SJSA1 (cell line): ENCODE data around the gene SEPTIN12. TPM values are rescaled to one million over a fixed set of nuclear protein-coding genes. Genes with fewer than 3 reads are reported as not detected.

Experiments
- DNase-seq, 2 experiments: peaks; one replicate each; pipeline ENCODE4 v3.0.0-alpha.2; 2015 to 2020; ENCODE audit warnings: low spot score in 2 of 2, low read depth in 1 of 2
- H3K27ac ChIP-seq: fragments of 250-450 bp; sonication (Bioruptor Pico); 2 replicates; pipeline ENCODE4 v1.5.1; 2020; ENCODE audit warnings: mild to moderate bottlenecking, moderate library complexity
- H3K27me3 ChIP-seq: fragments of 250-450 bp; sonication (Bioruptor Pico); replicated peaks from 2 replicates; pipeline ENCODE4 v1.5.1; 2020; ENCODE audit warnings: mild to moderate bottlenecking, moderate library complexity
- H3K36me3 ChIP-seq: fragments of 250-450 bp; sonication (Bioruptor Pico); 2 replicates; pipeline ENCODE4 v1.5.1; 2020; ENCODE audit warnings: mild to moderate bottlenecking
- H3K4me1 ChIP-seq: fragments of 250-450 bp; sonication (Bioruptor Pico); replicated peaks from 2 replicates; pipeline ENCODE4 v1.6.1; 2021; ENCODE audit warnings: mild to moderate bottlenecking
- H3K4me3 ChIP-seq: fragments of 250-450 bp; sonication (Bioruptor Pico); 2 replicates; pipeline ENCODE4 v1.5.1; 2020; ENCODE audit warnings: mild to moderate bottlenecking
- H3K9me3 ChIP-seq: fragments of 250-450 bp; sonication (Bioruptor Pico); replicated peaks from 2 replicates; pipeline ENCODE4 v1.5.1; 2020; ENCODE audit warnings: mild to moderate bottlenecking
- total RNA-seq: library from RNA; depleted of rRNA; stranded (reverse); fragments of >200 nt; shearing (Covaris generic); gene quantifications from 2 replicates; pipeline ENCODE4 v1.2.3, GENCODE V29; 2014

Gene SEPTIN12
- total RNA-seq, 1 experiment from 2014 or later: not detected

GRCh38 chr16:4767872-4768548 is 20.1 kb downstream of the SEPTIN12 start:
- Histone ChIP-seq H3K27ac (peak overlapping the region; percentile 26; the same call in 1 of the 2 replicates), H3K9me3 (0 out of 2 replicates have a peak, but pooled peaks cover 4% of the 10 kb centered on the region), H3K27me3 (no peaks in the 10 kb centered on the region), H3K4me1 (peaks cover 19% of the 10 kb centered on the region), H3K36me3 (peaks cover 34% of the 10 kb centered on the region), H3K4me3 (peak overlapping the region; percentile 38)
- DNase-seq: no peak

- Histone ChIP-seq H3K27me3 (no peaks in the 10 kb centered on the region), H3K4me1 (peaks cover 19% of the 10 kb centered on the region), H3K27ac (peak within 1 kb of the TSS; percentile 75), H3K4me3 (peak within 1 kb of the TSS; percentile 96), H3K36me3 (peaks cover 43% of the 10 kb centered on the region), H3K9me3 (0 out of 2 replicates have a peak, but pooled peaks cover 4% of the 10 kb centered on the region)
- peak; percentile 86 to 98 for DNase-seq
Measured at GRCh38 chr16:4766875-4767628, 21.1 kb downstream of the SEPTIN12 start, which contains the start of gene ZNF500. ZNF500 (minus strand) TSS chr16:4767162; CDS start chr16:4765978, 1,184 bp downstream.

- no peaks in the 10 kb centered on the region for H3K27me3 ChIP-seq
Measured at GRCh38 chr16:4765511-4766474, 22.4 kb downstream of the SEPTIN12 start.

GRCh38 chr16:4763791-4764190 is 24.4 kb downstream of the SEPTIN12 start:
- H3K36me3 ChIP-seq: peaks cover 68% of the 10 kb centered on the region
- H3K4me1 ChIP-seq: peaks cover 17% of the 10 kb centered on the region
- no peak overlapping the region for H3K4me3 ChIP-seq
- H3K27ac ChIP-seq: no peak overlapping the region
- no peak for DNase-seq
- no peaks in the 10 kb centered on the region for H3K27me3 ChIP-seq
- 0 out of 2 replicates have a peak, but pooled peaks cover 4% of the 10 kb centered on the region for H3K9me3 ChIP-seq

More at GRCh38 chr16:4765511-4766474, 22.4 kb downstream of the SEPTIN12 start:
- DNase-seq: no peak
- H3K4me3 ChIP-seq: peak overlapping the region; percentile 96
- peak overlapping the region; percentile 75 for H3K27ac ChIP-seq
- H3K36me3 ChIP-seq: peaks cover 51% of the 10 kb centered on the region
- 0 out of 2 replicates have a peak, but pooled peaks cover 4% of the 10 kb centered on the region for H3K9me3 ChIP-seq
- H3K4me1 ChIP-seq: peaks cover 19% of the 10 kb centered on the region

- H3K27me3 ChIP-seq: no peaks in the 10 kb centered on the region
- H3K27ac ChIP-seq: no peak overlapping the region
- peaks cover 82% of the 10 kb centered on the region for H3K36me3 ChIP-seq
- H3K4me3 ChIP-seq: no peak overlapping the region
- 0 out of 2 replicates have a peak, but pooled peaks cover 4% of the 10 kb centered on the region for H3K9me3 ChIP-seq
- no peak for DNase-seq
- peaks cover 8% of the 10 kb centered on the region for H3K4me1 ChIP-seq
Measured at GRCh38 chr16:4762205-4762604, 25.9 kb downstream of the SEPTIN12 start.

GRCh38 chr16:4760221-4760910 is 27.8 kb downstream of the SEPTIN12 start:
- no peak overlapping the region for H3K4me3 ChIP-seq
- no peaks in the 10 kb centered on the region for H3K27me3 ChIP-seq
- H3K4me1 ChIP-seq: no peaks in the 10 kb centered on the region
- H3K9me3 ChIP-seq: no peaks in the 10 kb centered on the region
- H3K27ac ChIP-seq: no peak overlapping the region
- H3K36me3 ChIP-seq: peaks cover 84% of the 10 kb centered on the region
- no peak for DNase-seq

GRCh38 chr16:4755687-4756086 is 32.5 kb downstream of the SEPTIN12 start:
- no peak for DNase-seq
- Histone ChIP-seq H3K36me3 (peaks cover 89% of the 10 kb centered on the region), H3K27ac (no peak overlapping the region), H3K27me3 (no peaks in the 10 kb centered on the region), H3K4me3 (no peak overlapping the region), H3K4me1 (no peaks in the 10 kb centered on the region), H3K9me3 (no peaks in the 10 kb centered on the region)

GRCh38 chr16:4754865-4755264 is 33.3 kb downstream of the SEPTIN12 start:
- H3K27me3 ChIP-seq: no peaks in the 10 kb centered on the region
- no peak overlapping the region for H3K27ac ChIP-seq
- H3K36me3 ChIP-seq: peaks cover 83% of the 10 kb centered on the region
- no peak overlapping the region for H3K4me3 ChIP-seq
- DNase-seq: no peak
- H3K4me1 ChIP-seq: no peaks in the 10 kb centered on the region
- no peaks in the 10 kb centered on the region for H3K9me3 ChIP-seq

- peaks cover 77% of the 10 kb centered on the region for H3K36me3 ChIP-seq
- H3K27ac ChIP-seq: no peak overlapping the region
- H3K27me3 ChIP-seq: no peaks in the 10 kb centered on the region
Measured at GRCh38 chr16:4753227-4753626, 34.9 kb downstream of the SEPTIN12 start.

GRCh38 chr16:4752351-4753100 is 35.6 kb downstream of the SEPTIN12 start:
- Histone ChIP-seq H3K36me3 (peaks cover 71% of the 10 kb centered on the region), H3K9me3 (no peaks in the 10 kb centered on the region), H3K27ac (no peak overlapping the region), H3K4me3 (no peak overlapping the region), H3K4me1 (no peaks in the 10 kb centered on the region), H3K27me3 (no peaks in the 10 kb centered on the region)
- no peak for DNase-seq

More at GRCh38 chr16:4753227-4753626, 34.9 kb downstream of the SEPTIN12 start:
- Histone ChIP-seq H3K4me1 (no peaks in the 10 kb centered on the region), H3K9me3 (no peaks in the 10 kb centered on the region), H3K4me3 (no peak overlapping the region)
- DNase-seq: no peak

GRCh38 chr16:4750896-4751295 is 37.2 kb downstream of the SEPTIN12 start:
- Histone ChIP-seq H3K4me3 (no peak overlapping the region), H3K27ac (no peak overlapping the region)

GRCh38 chr16:4749700-4750257 is 38.4 kb downstream of the SEPTIN12 start:
- no peaks in the 10 kb centered on the region for H3K27me3 ChIP-seq
- H3K9me3 ChIP-seq: no peaks in the 10 kb centered on the region
- H3K4me1 ChIP-seq: no peaks in the 10 kb centered on the region

More at GRCh38 chr16:4750896-4751295, 37.2 kb downstream of the SEPTIN12 start:
- no peaks in the 10 kb centered on the region for H3K27me3 ChIP-seq
- DNase-seq: no peak
- H3K36me3 ChIP-seq: peaks cover 57% of the 10 kb centered on the region
- H3K4me1 ChIP-seq: no peaks in the 10 kb centered on the region
- H3K9me3 ChIP-seq: no peaks in the 10 kb centered on the region

More at GRCh38 chr16:4749700-4750257, 38.4 kb downstream of the SEPTIN12 start:
- H3K4me3 ChIP-seq: no peak overlapping the region
- H3K36me3 ChIP-seq: peaks cover 46% of the 10 kb centered on the region
- no peak overlapping the region for H3K27ac ChIP-seq
- DNase-seq: no peak
